Activated CD8-positive, alpha-beta T cell treated with anti-CD3 and anti-CD28 coated beads for 36 hours (primary cell): Measurements from ENCODE around the gene ETS1. TPM values are rescaled to one million over a fixed set of nuclear protein-coding genes. Genes with fewer than 3 reads are reported as not detected.

Experiments
- ATAC-seq: fragments of 200-7000 bp; cut with Tn5 transposase; one replicate; pipeline ENCODE4 v1.10.0; 2021; ENCODE audit warnings: mild to moderate bottlenecking, moderate library complexity
- CTCF ChIA-PET: fragments of 350-600 bp; sonication (Branson Sonifier 250); formaldehyde crosslinking; loops from one replicate; lab custom pipeline; 2021; ENCODE audit warnings: antibody characterized with exemption; lab: Charles Lee
- POLR2A ChIA-PET: fragments of 350-600 bp; sonication (Branson Sonifier 250); formaldehyde crosslinking; loops from one replicate; lab custom pipeline; 2021; ENCODE audit warnings: antibody characterized with exemption; lab: Charles Lee
- DNase-seq: peaks from one replicate; pipeline ENCODE4 v3.0.0-alpha.2; 2020
- H3K27ac Mint-ChIP-seq: one replicate; pipeline ENCODE4 v1.8.0; 2021; ENCODE audit warnings: mild to moderate bottlenecking, mixed read lengths
- H3K27me3 Mint-ChIP-seq: one replicate; pipeline ENCODE4 v1.8.0; 2021; ENCODE audit warnings: mixed read lengths
- H3K36me3 Mint-ChIP-seq: one replicate; pipeline ENCODE4 v1.8.0; 2021; ENCODE audit warnings: low read depth, mixed read lengths
- H3K4me1 Mint-ChIP-seq: one replicate; pipeline ENCODE4 v1.8.0; 2021; ENCODE audit warnings: low read depth, mixed read lengths
- H3K4me3 Mint-ChIP-seq: one replicate; pipeline ENCODE4 v1.8.0; 2021; ENCODE audit warnings: mild to moderate bottlenecking, moderate library complexity, mixed read lengths
- H3K9me3 Mint-ChIP-seq: one replicate; pipeline ENCODE4 v1.8.0; 2021; ENCODE audit warnings: mixed read lengths
- CTCF ChIP-seq: fragments of 200-600 bp; IDR thresholded peaks from one replicate; pipeline ENCODE4 v1.8.0; 2022; ENCODE audit warnings: antibody characterized with exemption, mild to moderate bottlenecking
- intact Hi-C: fragments of 100-400 bp; cut with micrococcal nuclease; formaldehyde crosslinking; loops from one replicate; pipeline ENCODE4 v1.10.0; 2022
- total RNA-seq, 2 experiments: library from RNA; stranded (reverse); gene quantifications; one replicate each; pipeline ENCODE4 v1.2.3, GENCODE V29; 2021

The ETS1 gene
- total RNA-seq, 2 experiments from 2014 or later = 527 to 532 TPM

- H3K9me3 Mint-ChIP-seq = no peaks in the 10 kb centered on the region
- peak overlapping the region; percentile 68 for H3K4me3 Mint-ChIP-seq
- intact Hi-C loops = no loop called here
- H3K27ac Mint-ChIP-seq = peak overlapping the region; percentile 97
- H3K36me3 Mint-ChIP-seq = peaks cover 99% of the 10 kb centered on the region
- ATAC-seq (no peak), DNase-seq (no peak)
- ChIA-PET POLR2A (interaction anchor here (1.4 to 33.4 kb wide), 4 partner anchors 8 to 174 kb away, joined by 5 to 1082 read pairs (median 6); no protein-coding TSS in a partner anchor), CTCF (interaction anchor here (0.8 to 1.7 kb wide), 6 partner anchors 14 to 174 kb away, joined by 3 to 13 read pairs (median 6); no protein-coding TSS in a partner anchor)
- no peak for TF ChIP-seq CTCF
- peaks cover 96% of the 10 kb centered on the region for H3K4me1 Mint-ChIP-seq
- no peaks in the 10 kb centered on the region for H3K27me3 Mint-ChIP-seq
Measured at GRCh38 chr11:128463979-128464378, 123.4 kb downstream of the ETS1 start.

DNA sequence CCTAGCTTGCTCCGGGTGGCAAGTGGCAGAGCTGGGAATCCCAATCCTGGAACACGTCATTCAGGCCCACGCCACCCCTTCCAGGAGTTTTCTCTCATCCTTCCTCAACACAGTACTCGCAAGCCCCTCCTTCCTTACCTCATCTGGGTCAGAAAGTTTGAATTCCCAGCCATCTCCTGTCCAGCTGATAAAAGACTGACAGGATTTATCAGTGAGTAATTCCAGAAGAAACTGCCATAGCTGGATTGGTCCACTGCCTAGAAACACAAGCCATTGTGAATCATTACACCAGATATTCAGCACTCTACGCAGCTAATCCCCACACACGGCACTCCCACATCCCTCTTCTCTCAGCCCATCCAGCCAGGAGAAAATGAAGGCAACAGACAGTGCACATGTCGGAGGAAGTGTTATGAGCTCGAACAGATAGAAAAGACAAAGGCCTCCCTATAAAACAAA, 124.0 kb downstream of the ETS1 start:
- Mint-ChIP-seq H3K4me1 (peaks cover 91% of the 10 kb centered on the region), H3K27ac (peak overlapping the region; percentile 97), H3K4me3 (peak overlapping the region; percentile 44), H3K36me3 (peaks cover 97% of the 10 kb centered on the region), H3K27me3 (no peaks in the 10 kb centered on the region), H3K9me3 (no peaks in the 10 kb centered on the region)
- ATAC-seq (no peak), DNase-seq (no peak)
- ChIA-PET POLR2A (interaction anchor here (1.0 to 33.4 kb wide), 5 partner anchors 9 to 173 kb away, joined by 3 to 1082 read pairs (median 4); no protein-coding TSS in a partner anchor), CTCF (interaction anchor here (0.8 to 1.5 kb wide), 4 partner anchors 14 to 168 kb away, joined by 3 to 8 read pairs (median 4); no protein-coding TSS in a partner anchor)
- intact Hi-C loops = no loop called here
- TF ChIP-seq CTCF = no peak

- Mint-ChIP-seq H3K9me3 (no peaks in the 10 kb centered on the region), H3K4me3 (peak overlapping the region; percentile 44), H3K27me3 (no peaks in the 10 kb centered on the region), H3K27ac (peak overlapping the region; percentile 97), H3K36me3 (peaks cover 97% of the 10 kb centered on the region), H3K4me1 (peaks cover 86% of the 10 kb centered on the region)
- ChIA-PET POLR2A (interaction anchor here (1.0 to 33.4 kb wide), 5 partner anchors 9 to 173 kb away, joined by 3 to 1082 read pairs (median 4); no protein-coding TSS in a partner anchor), CTCF (interaction anchor here (1.0 to 1.5 kb wide), 3 partner anchors 13 to 168 kb away, joined by 3 to 8 read pairs (median 4); no protein-coding TSS in a partner anchor)
- no peak for DNase-seq
- no peak for TF ChIP-seq CTCF
- no peak for ATAC-seq
- intact Hi-C loops = no loop called here
Measured at GRCh38 chr11:128462922-128463321, 124.4 kb downstream of the ETS1 start.

GRCh38 chr11:128462189-128462588, 125.2 kb downstream of the ETS1 start:
- ATAC-seq = no peak
- POLR2A ChIA-PET = interaction anchor here (0.6 to 33.4 kb wide), 9 partner anchors 10 to 172 kb away, joined by 3 to 1082 read pairs (median 3); no protein-coding TSS in a partner anchor
- H3K27ac Mint-ChIP-seq = peak overlapping the region; percentile 97
- CTCF ChIA-PET = interaction anchor here (0.8 to 1.7 kb wide), 3 partner anchors 14 to 172 kb away, joined by 3 to 5 read pairs (median 3); no protein-coding TSS in a partner anchor
- H3K27me3 Mint-ChIP-seq = no peaks in the 10 kb centered on the region
- H3K4me3 Mint-ChIP-seq = no peak overlapping the region
- no peak for DNase-seq
- intact Hi-C loops = no loop called here
- no peaks in the 10 kb centered on the region for H3K9me3 Mint-ChIP-seq
- TF ChIP-seq CTCF = no peak
- peaks cover 81% of the 10 kb centered on the region for H3K4me1 Mint-ChIP-seq
- peaks cover 97% of the 10 kb centered on the region for H3K36me3 Mint-ChIP-seq

DNA sequence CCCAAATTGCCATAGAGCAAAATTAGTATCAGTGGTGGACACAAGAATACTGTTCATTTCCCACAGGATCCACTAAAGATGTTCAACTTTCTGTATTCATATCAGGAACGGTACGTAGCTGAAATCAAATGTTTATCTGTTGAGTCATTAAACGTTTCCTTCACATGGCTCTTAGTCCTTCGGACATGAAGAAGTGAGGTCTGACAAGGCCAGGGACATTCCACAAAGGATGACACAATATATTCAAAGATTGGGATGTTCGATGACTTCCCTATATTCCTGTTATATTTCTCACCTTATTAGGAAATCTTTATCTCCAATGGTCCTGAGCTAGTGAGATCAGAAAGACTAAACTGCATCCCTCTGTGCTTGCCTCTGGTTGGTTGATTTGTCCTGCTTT, 129.0 kb downstream of the ETS1 start:
- no peak for ATAC-seq
- Mint-ChIP-seq H3K4me3 (no peak overlapping the region), H3K27me3 (no peaks in the 10 kb centered on the region), H3K27ac (peak overlapping the region; percentile 22), H3K4me1 (peaks cover 76% of the 10 kb centered on the region), H3K36me3 (peaks cover 88% of the 10 kb centered on the region), H3K9me3 (no peaks in the 10 kb centered on the region)
- intact Hi-C loops = no loop called here
- no peak for DNase-seq
- CTCF ChIA-PET = interaction anchor here (1.2 to 2.2 kb wide), 5 partner anchors 9 to 299 kb away, joined by 3 to 9 read pairs (median 4); no protein-coding TSS in a partner anchor
- POLR2A ChIA-PET = interaction anchor here (1.0 to 2.7 kb wide), 8 partner anchors 8 to 156 kb away, joined by 3 to 10 read pairs (median 4); no protein-coding TSS in a partner anchor
- TF ChIP-seq CTCF = no peak
